A549 (cell line): Measurements from ENCODE around the gene CENPB.

Source experiments
- EP300 ChIP-seq, 2 experiments: fragments of >200 bp; sonication (Bioruptor Twin); formaldehyde crosslinking; IDR thresholded peaks; 2 replicates in 1 of 2; 3 replicates in 1 of 2; pipeline ENCODE4 v1.6.1; 2016 to 2017
- ESRRA ChIP-seq: fragments of 150-350 bp; IDR thresholded peaks from 2 replicates; pipeline ENCODE4 v1.6.1; 2014; ENCODE audit warnings: mild to moderate bottlenecking, low read length, borderline replicate concordance
- HDAC2 ChIP-seq: fragments of 200-600 bp; sonication (generic); IDR thresholded peaks from 2 replicates; pipeline ENCODE4 v1.6.1; 2016
- KDM5A ChIP-seq: fragments of 200-600 bp; sonication (generic); IDR thresholded peaks from 2 replicates; pipeline ENCODE4 v1.6.1; 2016; ENCODE audit warnings: antibody characterized with exemption, mild to moderate bottlenecking
- MAX ChIP-seq: IDR thresholded peaks from 2 replicates; pipeline ENCODE4 v1.6.1; 2012
- POLR2AphosphoS2 ChIP-seq: conservative IDR thresholded peaks from 2 replicates; pipeline ENCODE4 v1.6.1; 2012; ENCODE audit warnings: low read length, improper control_type of control experiment, inconsistent platforms
- RNF2 ChIP-seq: fragments of 200-600 bp; sonication (generic); IDR thresholded peaks from 2 replicates; pipeline ENCODE4 v1.6.1; 2016; ENCODE audit warnings: low read depth, mild to moderate bottlenecking, antibody characterized with exemption, moderate library complexity, borderline replicate concordance
- TP53 ChIP-seq: fragments of 250-450 bp; sonication (Bioruptor Pico); IDR thresholded peaks from 2 replicates; pipeline ENCODE4 v1.5.0; 2021; ENCODE audit warnings: mild to moderate bottlenecking, moderate library complexity
- TF ChIP-seq, protein P1 (sequence below): fragments of >200 bp; sonication (Bioruptor Twin); formaldehyde crosslinking; IDR thresholded peaks from 3 replicates; pipeline ENCODE4 v1.5.1; 2016
- TF ChIP-seq, protein P2 (sequence below): fragments of 250-450 bp; sonication (Bioruptor Pico); IDR thresholded peaks from 2 replicates; pipeline ENCODE4 v1.5.0; 2021; ENCODE audit warnings: mild to moderate bottlenecking, moderate library complexity, borderline replicate concordance

GRCh38 chr20:3748073-3748472, 38.5 kb downstream of the CENPB start:
- TF ChIP-seq, protein P1, sequence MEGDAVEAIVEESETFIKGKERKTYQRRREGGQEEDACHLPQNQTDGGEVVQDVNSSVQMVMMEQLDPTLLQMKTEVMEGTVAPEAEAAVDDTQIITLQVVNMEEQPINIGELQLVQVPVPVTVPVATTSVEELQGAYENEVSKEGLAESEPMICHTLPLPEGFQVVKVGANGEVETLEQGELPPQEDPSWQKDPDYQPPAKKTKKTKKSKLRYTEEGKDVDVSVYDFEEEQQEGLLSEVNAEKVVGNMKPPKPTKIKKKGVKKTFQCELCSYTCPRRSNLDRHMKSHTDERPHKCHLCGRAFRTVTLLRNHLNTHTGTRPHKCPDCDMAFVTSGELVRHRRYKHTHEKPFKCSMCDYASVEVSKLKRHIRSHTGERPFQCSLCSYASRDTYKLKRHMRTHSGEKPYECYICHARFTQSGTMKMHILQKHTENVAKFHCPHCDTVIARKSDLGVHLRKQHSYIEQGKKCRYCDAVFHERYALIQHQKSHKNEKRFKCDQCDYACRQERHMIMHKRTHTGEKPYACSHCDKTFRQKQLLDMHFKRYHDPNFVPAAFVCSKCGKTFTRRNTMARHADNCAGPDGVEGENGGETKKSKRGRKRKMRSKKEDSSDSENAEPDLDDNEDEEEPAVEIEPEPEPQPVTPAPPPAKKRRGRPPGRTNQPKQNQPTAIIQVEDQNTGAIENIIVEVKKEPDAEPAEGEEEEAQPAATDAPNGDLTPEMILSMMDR = no peak
- TF ChIP-seq MAX (no peak), RNF2 (no peak), EP300 (IDR thresholded peaks at IDR 0.05) (no peak), TP53 (CRISPR knock-in tag) (no peak), KDM5A (no peak), HDAC2 (no peak), ESRRA (no peak), POLR2AphosphoS2 (no peak)
- TF ChIP-seq, protein P2, sequence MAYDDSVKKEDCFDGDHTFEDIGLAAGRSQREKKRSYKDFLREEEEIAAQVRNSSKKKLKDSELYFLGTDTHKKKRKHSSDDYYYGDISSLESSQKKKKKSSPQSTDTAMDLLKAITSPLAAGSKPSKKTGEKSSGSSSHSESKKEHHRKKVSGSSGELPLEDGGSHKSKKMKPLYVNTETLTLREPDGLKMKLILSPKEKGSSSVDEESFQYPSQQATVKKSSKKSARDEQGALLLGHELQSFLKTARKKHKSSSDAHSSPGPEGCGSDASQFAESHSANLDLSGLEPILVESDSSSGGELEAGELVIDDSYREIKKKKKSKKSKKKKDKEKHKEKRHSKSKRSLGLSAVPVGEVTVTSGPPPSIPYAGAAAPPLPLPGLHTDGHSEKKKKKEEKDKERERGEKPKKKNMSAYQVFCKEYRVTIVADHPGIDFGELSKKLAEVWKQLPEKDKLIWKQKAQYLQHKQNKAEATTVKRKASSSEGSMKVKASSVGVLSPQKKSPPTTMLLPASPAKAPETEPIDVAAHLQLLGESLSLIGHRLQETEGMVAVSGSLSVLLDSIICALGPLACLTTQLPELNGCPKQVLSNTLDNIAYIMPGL (CRISPR knock-in tag) = no peak
